NCI-H1694 (cell line): Measurements from ENCODE around the gene ZG16.
A peak's percentile ranks its signal among the peaks of the same experiment; 100 is the strongest.

Experiments used
- DNase-seq: peaks from one replicate; lab custom pipeline; 2025; lab: John Stamatoyannopoulos, UW

Gene ZG16

DNA sequence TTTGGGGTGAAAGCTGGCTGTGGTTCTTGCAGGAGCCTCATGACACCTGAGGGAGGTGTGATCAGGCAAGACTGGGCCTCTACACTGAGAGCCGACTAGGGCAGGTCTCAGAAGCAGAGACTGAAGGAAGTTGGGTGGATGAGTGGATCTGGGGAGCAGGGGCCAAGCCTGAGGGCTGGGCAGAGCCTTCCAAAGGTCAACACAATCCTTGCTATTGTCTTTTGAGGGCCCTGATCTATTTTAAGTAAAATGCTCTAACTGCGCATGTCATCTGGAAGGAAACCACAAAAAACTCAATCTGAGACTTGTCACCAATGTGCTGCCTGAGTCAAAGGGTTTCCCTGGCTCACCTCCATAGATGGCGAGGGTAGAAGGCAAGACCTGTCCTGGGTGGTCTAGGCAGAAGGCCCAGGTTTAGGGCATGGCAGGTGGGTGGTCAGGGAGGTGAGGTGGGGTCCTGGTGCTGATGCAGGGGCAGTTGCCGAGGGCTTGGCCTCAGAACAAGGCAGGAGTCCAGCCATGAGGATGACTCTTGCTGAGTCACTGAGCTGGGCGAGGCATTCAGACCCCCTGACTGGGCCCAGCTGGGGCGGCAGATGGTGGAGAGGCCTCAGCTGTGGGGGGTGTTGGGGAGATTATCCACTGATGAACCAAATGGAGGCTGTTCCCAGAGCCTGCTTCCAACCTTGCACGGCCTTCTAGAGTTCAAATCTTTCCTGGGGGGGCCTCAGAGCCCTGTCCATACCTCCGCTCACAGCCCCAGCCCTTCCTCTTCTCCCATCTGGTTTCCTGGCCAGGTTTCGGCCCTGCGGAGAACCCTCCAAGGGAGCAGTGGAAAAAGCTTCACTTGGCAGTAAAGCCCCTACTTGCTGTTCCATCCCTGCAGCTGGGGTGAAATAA, 47.3 kb downstream of the ZG16 start:
- DNase-seq, result peak; percentile 76

DNA sequence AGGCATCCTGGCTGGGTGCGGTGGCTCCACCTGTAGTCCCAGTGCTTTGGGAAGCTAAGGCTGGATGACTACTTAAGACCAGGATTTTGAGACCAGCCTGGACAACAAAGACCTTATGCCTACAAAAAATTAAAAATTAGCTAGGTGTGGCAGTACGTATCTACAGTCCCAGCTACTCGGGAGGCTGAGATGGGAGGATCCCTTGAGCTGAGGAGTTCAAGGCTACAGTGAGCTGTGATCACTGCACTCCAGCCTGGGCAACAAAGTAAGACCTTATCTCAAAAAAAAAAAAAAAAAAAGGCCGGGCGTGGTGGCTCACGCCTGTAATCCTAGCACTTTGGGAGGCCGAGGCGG, 48.3 kb downstream of the ZG16 start:
- no peak for DNase-seq

DNA sequence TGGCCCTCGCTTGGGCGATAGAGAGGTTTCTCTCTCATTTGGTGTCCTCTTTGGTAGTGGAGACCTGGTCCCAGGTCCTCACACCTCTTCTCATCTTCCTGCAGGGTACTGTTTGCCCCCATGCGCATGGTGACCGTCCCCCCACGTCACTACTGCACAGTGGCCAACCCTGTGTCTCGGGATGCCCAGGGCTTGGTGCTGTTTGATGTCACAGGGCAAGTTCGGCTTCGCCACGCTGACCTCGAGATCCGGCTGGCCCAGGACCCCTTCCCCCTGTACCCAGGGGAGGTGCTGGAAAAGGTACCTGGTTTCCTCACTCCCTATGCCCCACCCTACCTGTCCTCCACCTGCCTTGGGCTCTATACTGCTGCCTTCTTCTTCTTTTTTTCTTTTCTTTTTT, 52.7 kb downstream of the ZG16 start:
- DNase-seq, result no peak

DNA sequence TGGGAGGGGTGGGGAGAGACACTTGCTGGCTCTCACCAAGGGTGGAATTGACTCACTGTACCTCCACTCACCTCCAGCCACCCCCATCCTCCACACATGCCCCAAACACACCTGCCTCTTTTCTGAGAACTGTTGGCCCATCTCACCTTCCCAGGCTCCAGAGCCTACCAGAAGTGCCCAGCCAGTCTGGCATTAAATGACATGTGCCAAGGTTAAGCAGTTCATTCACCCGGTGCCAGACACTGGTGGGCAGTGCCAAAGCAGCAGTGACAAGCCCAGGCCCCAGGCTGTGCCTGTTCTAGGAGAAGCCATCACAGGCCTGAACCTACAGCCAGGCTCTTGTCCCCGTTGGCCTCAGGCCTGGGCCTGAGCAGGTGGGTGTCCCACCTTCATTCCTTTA, 53.4 kb downstream of the ZG16 start:
- DNase-seq, result no peak
